Measurements from ENCODE around the gene LYG2. TPM values are rescaled to one million over a fixed set of nuclear protein-coding genes. Genes with fewer than 3 reads are reported as not detected.

The LYG2 gene
- total RNA-seq, 1 experiment from 2014 or later: not detected

DNA sequence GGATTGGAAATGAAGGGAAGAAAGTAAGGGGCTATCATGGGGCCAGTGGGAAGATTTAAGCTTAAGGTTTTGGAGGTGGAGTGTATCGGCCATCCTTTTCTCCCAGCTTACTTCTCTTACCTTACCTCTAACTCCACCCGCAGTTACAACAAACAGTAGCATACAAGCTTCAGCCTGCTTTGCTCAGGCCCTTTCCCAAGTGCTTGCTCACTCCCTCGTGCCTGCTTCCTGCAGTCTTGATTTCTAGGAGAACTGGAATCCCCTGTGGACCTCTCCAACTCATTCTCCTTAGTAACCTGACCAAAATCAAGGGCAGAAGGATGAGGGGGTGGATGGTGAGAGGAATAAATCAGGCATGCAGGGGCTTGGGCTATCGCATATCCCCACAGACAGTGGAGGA lies 5.8 kb upstream of the LYG2 start:
- no peak overlapping the region for H2BK120ac ChIP-seq (ENCODE audit: low read depth, low read length, poor library complexity, severe bottlenecking)

More for the DNA sequence above, 5.8 kb upstream of the LYG2 start:
- Histone ChIP-seq H3K27ac (ENCODE audit: insufficient read length, low read depth, low read length) (no peak overlapping the region), H3K14ac (ENCODE audit: insufficient read depth, low read length) (no peak overlapping the region), H2BK12ac (ENCODE audit: insufficient read length, low read depth, low read length) (no peak overlapping the region), H2BK15ac (ENCODE audit: low read depth, low read length) (no peak overlapping the region), H3K56ac (ENCODE audit: insufficient read length, low read depth, low read length) (no peak overlapping the region), H4K5ac (ENCODE audit: insufficient read length, low read depth, low read length) (no peak overlapping the region), H2AK5ac (ENCODE audit: insufficient read length, low read length) (no peak overlapping the region), H4K91ac (ENCODE audit: insufficient read length, low read depth, low read length) (no peak overlapping the region), H3K4me1 (ENCODE audit: insufficient read depth, low read length) (no peaks in the 10 kb centered on the region), H3K9ac (ENCODE audit: extremely low read depth, insufficient read length, low read length) (no peak overlapping the region), H4K20me1 (ENCODE audit: control insufficient read depth, insufficient read depth, insufficient read length) (no peaks in the 10 kb centered on the region), H3K23ac (ENCODE audit: insufficient read length, low read depth, low read length) (no peak overlapping the region), H3K9me3 (ENCODE audit: control insufficient read depth, low read depth, low read length) (no peaks in the 10 kb centered on the region), H3T11ph (ENCODE audit: low read length) (no peak overlapping the region), H2BK5ac (ENCODE audit: insufficient read length, low read length) (no peak overlapping the region), H3K79me2 (ENCODE audit: insufficient read depth, low read length) (no peaks in the 10 kb centered on the region), H3K23me2 (ENCODE audit: insufficient read length, low read depth, low read length, poor library complexity, severe bottlenecking) (no peaks in the 10 kb centered on the region), H3K4me2 (ENCODE audit: insufficient read depth, insufficient read length, low read length) (no peak overlapping the region), H2AFZ (ENCODE audit: low read length) (no peak overlapping the region), H3K79me1 (ENCODE audit: insufficient read depth, low read depth, low read length, poor library complexity, severe bottlenecking) (no peaks in the 10 kb centered on the region), H4K8ac (replicated peaks; ENCODE audit: insufficient read length, low read depth, low read length) (no peak overlapping the region), H3K4ac (ENCODE audit: low read depth, low read length) (no peak overlapping the region), H2BK20ac (ENCODE audit: low read depth, low read length, poor library complexity, severe bottlenecking) (no peak overlapping the region), H3K27me3 (ENCODE audit: insufficient read depth, low read length) (no peaks in the 10 kb centered on the region), H3K18ac (ENCODE audit: insufficient read length, low read depth, low read length) (no peak overlapping the region)
- Mint-ChIP-seq H3K4me1 (no peaks in the 10 kb centered on the region), H3K27me3 (ENCODE audit: low read depth) (peaks cover 2% of the 10 kb centered on the region; the same call in 1 of the 2 replicates), H3K9me3 (peaks cover 6 to 8% of the 10 kb centered on the region in 2 experiments; a peak in 4 of 5 replicates), H3K4me3 (no peak overlapping the region), H3K27ac (no peak overlapping the region), H3K36me3 (ENCODE audit: insufficient read depth in 1 of 3, low read depth in 3 of 3) (no peaks in the 10 kb centered on the region)
- TF ChIP-seq, protein P1, sequence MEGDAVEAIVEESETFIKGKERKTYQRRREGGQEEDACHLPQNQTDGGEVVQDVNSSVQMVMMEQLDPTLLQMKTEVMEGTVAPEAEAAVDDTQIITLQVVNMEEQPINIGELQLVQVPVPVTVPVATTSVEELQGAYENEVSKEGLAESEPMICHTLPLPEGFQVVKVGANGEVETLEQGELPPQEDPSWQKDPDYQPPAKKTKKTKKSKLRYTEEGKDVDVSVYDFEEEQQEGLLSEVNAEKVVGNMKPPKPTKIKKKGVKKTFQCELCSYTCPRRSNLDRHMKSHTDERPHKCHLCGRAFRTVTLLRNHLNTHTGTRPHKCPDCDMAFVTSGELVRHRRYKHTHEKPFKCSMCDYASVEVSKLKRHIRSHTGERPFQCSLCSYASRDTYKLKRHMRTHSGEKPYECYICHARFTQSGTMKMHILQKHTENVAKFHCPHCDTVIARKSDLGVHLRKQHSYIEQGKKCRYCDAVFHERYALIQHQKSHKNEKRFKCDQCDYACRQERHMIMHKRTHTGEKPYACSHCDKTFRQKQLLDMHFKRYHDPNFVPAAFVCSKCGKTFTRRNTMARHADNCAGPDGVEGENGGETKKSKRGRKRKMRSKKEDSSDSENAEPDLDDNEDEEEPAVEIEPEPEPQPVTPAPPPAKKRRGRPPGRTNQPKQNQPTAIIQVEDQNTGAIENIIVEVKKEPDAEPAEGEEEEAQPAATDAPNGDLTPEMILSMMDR (conservative IDR thresholded peaks at IDR 0.05): no peak
- no CpG with 5 or more reads among the region's 4 CpGs for WGBS (ENCODE audit: extremely low coverage, insufficient read length, low lambda C conversion rate)
- DNase-seq: no peak
